ENCODE measurements around the gene KYAT1. TPM values are rescaled to one million over a fixed set of nuclear protein-coding genes. Genes with fewer than 3 reads are reported as not detected.

The KYAT1 gene
- total and polyA plus RNA-seq, 4 experiments from 2014 or later: 9.8 to 12.4 (median 11.3) TPM

DNA sequence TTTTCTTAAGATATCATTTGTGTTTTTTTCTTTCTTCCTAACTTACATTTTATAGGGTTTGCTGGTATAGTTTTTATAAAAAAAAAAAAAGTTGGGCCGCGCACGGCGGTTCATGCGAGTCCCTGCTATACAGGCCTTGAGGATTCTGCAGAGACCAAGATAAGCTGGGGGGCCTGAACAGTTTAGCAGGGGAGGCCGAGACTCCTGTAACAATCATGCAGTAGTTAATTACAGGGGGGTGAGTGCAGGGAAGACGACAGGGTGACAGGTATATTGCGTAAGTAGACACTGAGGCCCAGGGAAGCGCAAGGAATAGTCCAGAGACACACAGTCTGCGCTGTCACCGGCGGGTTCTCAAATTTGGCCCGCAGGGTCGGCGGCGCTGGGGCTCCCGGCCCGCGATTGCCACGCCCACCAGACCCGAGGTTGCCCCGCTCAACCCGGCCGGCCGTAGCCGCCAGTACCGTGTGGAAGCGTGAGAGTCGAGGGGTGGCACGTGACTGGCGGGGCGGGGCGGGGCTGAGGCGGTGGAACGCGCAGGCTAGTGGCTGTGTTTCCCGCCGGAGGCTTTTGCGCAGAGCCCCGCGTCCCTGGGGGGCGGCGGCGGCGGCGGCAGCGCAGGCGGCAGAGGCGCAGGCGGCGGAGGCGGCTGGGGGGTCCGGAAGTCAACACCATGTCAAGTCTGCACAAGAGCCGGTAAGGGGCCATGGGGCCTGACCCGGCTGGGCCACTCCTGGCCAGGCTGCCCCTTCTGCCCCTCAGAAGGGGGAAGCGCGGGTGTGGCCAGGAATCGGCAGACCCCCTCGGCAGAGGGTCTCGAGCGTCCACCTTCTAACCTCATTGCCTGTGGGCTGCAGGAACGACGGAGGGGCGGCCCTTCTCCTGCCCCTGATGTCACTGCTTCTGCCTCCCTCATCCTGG lies 94.8 kb downstream of the KYAT1 start, which contains the start of gene TBC1D13:
Gene TBC1D13 (plus strand): TSS at position 573 of the 921 bp plus-strand sequence. CDS start 101 bp downstream, at position 674.
- Mint-ChIP-seq H3K36me3 (peaks cover 0 to 30% of the 10 kb centered on the region in 2 donors), H3K4me1 (peaks cover 11 to 30% (median 16%) of the 10 kb centered on the region in 4 donors), H3K9me3 (peaks cover 0 to 4% (median 0%) of the 10 kb centered on the region in 8 donors), H3K4me3 (peak within 1 kb of the TSS; percentile 87 to 96 (median 90)), H3K27ac (peak within 1 kb of the TSS; percentile 90 to 96 (median 96)), H3K27me3 (no peaks in the 10 kb centered on the region)
- peaks cover 19% of the 10 kb centered on the region for H3K4me1 ChIP-seq (ENCODE audit: insufficient read depth, low read length)
- DNase-seq: peak; percentile 90 to 92 (median 90)
- intact Hi-C loops (cut with micrococcal nuclease): loop anchor here (1.0 to 5.0 kb wide), 8 partner anchors 16 to 160 kb away; partner anchors contain the start of genes DOLK, DYNC2I2, LRRC8A and NUP188
- ChIA-PET POLR2A (ENCODE audit: partially characterized antibody) (interaction anchor here (0.7 to 6.8 kb wide), 6 partner anchors 15 to 97 kb away, joined by 3 to 63 read pairs (median 4); partner anchors contain the start of genes SPOUT1, ZDHHC12 and ZER1), CTCF (ENCODE audit: partially characterized antibody) (no interaction called here)
- H3K9me3 ChIP-seq (ENCODE audit: control insufficient read depth in 1 of 2, low read length in 2 of 2): no peaks in the 10 kb centered on the region
- peaks cover 14% of the 10 kb centered on the region for H3K36me3 ChIP-seq (ENCODE audit: insufficient read depth, low read length)
- no peaks in the 10 kb centered on the region for H3K27me3 ChIP-seq (ENCODE audit: insufficient read depth, low read length)
- H3K27ac ChIP-seq (ENCODE audit: low read depth, low read length): peak within 1 kb of the TSS; percentile 72
- peak within 1 kb of the TSS; percentile 76 to 80 for H3K4me3 ChIP-seq (ENCODE audit: low read length in 2 of 2)

DNA sequence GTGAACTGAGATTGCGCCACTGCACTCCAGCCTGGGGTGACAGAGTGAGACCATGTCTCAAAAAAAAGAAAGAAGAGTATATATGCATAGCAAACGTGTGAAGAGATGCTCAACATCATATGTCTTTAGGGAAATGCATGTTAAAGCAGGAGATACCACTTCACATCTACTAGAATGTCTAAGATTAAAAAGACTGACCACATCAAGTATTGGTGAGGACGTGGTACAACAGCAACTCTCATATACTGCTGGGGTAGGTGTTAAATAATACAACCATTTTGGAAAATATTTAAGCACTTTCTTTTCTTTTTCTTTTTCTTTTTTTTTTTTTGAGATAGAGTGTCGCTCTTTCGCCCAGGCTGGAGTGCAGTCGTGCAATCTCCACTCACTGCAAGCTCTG lies 96.3 kb downstream of the KYAT1 start:
- Histone ChIP-seq H3K4me3 (ENCODE audit: low read length in 2 of 2) (no peak overlapping the region), H3K36me3 (ENCODE audit: insufficient read depth, low read length) (no peaks in the 10 kb centered on the region), H3K27me3 (ENCODE audit: insufficient read depth, low read length) (no peaks in the 10 kb centered on the region), H3K4me1 (ENCODE audit: insufficient read depth, low read length) (peaks cover 19% of the 10 kb centered on the region), H3K27ac (ENCODE audit: low read depth, low read length) (no peak overlapping the region), H3K9me3 (ENCODE audit: control insufficient read depth in 1 of 2, low read length in 2 of 2) (no peaks in the 10 kb centered on the region)
- Mint-ChIP-seq H3K36me3 (peaks cover 0 to 18% of the 10 kb centered on the region in 2 donors), H3K4me3 (peak overlapping the region in 6 of 8 donors; percentile 32 to 63 (median 42)), H3K4me1 (peaks cover 11 to 28% (median 16%) of the 10 kb centered on the region in 4 donors), H3K27me3 (no peaks in the 10 kb centered on the region), H3K9me3 (peaks cover 0 to 4% (median 0%) of the 10 kb centered on the region in 8 donors), H3K27ac (peak overlapping the region in 6 of 7 donors; percentile 14 to 82 (median 63))
- intact Hi-C loops (cut with micrococcal nuclease): loop anchor here (5.0 kb wide), 1 partner anchor 42 kb away; the partner anchor contains the start of gene SPOUT1
- CTCF ChIA-PET (ENCODE audit: partially characterized antibody): interaction anchor here (1.4 kb wide), 1 partner anchor 33 kb away, joined by 4 read pairs; the partner anchor contains the start of gene ENDOG
- no peak for DNase-seq
- POLR2A ChIA-PET (ENCODE audit: partially characterized antibody): interaction anchor here (0.6 to 6.8 kb wide), 6 partner anchors 10 to 1214 kb away, joined by 3 to 63 read pairs (median 4); partner anchors contain the start of genes ENDOG, ZDHHC12 and ZER1

Other genes with a start within 250 kb of the KYAT1 start
- gene DYNC2I2, start 225.1 kb downstream of the KYAT1 start, total RNA-seq: 1 to 10 TPM; 4.3 to 4.6 TPM
- 1 to 10 TPM; 1.7 to 2.4 TPM for gene DYNC2I2, start 225.1 kb downstream of the KYAT1 start, polyA plus RNA-seq
- gene SET, start 192.7 kb downstream of the KYAT1 start, total RNA-seq: 100 to 1,000 TPM; 261 to 264 TPM
- 100 to 1,000 TPM; 132 to 191 TPM for gene SET, start 192.7 kb downstream of the KYAT1 start, polyA plus RNA-seq
- 1 to 10 TPM; 1.7 to 2.6 TPM for gene PKN3, start 179.4 kb downstream of the KYAT1 start, total RNA-seq
- gene PKN3, start 179.4 kb downstream of the KYAT1 start, polyA plus RNA-seq: 1 to 10 TPM in 1 of 2 donors, under 1 TPM in 1; 0.48 to 1.3 TPM
- 10 to 100 TPM; 24.6 to 25.7 TPM for gene ZDHHC12, start 157.8 kb downstream of the KYAT1 start, total RNA-seq
- 10 to 100 TPM; 57.6 to 75.7 TPM for gene ZDHHC12, start 157.8 kb downstream of the KYAT1 start, polyA plus RNA-seq
- gene ZER1, start 110.0 kb downstream of the KYAT1 start, total RNA-seq: 10 to 100 TPM; 37.9 to 44.2 TPM
- 10 to 100 TPM; 35.6 to 41.1 TPM for gene ZER1, start 110.0 kb downstream of the KYAT1 start, polyA plus RNA-seq
- gene TBC1D13, start 94.7 kb downstream of the KYAT1 start, total RNA-seq: 10 to 100 TPM; 28.0 to 31.4 TPM
- gene TBC1D13, start 94.7 kb downstream of the KYAT1 start, polyA plus RNA-seq: 10 to 100 TPM; 26.0 to 29.2 TPM
- 10 to 100 TPM; 18.5 to 19.7 TPM for gene ENDOG, start 63.5 kb downstream of the KYAT1 start, total RNA-seq
- gene ENDOG, start 63.5 kb downstream of the KYAT1 start, polyA plus RNA-seq: 10 to 100 TPM; 21.2 to 25.9 TPM
- 10 to 100 TPM; 79.1 to 86.0 TPM for gene SPOUT1, start 52.2 kb downstream of the KYAT1 start, total RNA-seq
- gene SPOUT1, start 52.2 kb downstream of the KYAT1 start, polyA plus RNA-seq: 10 to 100 TPM; 74.4 to 91.1 TPM
- 10 to 100 TPM; 24.4 to 26.4 TPM for gene LRRC8A, start 183 bp upstream of the KYAT1 start, total RNA-seq
- gene LRRC8A, start 183 bp upstream of the KYAT1 start, polyA plus RNA-seq: 10 to 100 TPM; 18.7 to 40.6 TPM
- 1 to 10 TPM; 1.7 to 2.2 TPM for gene PHYHD1, start 39.0 kb upstream of the KYAT1 start, total RNA-seq
- gene PHYHD1, start 39.0 kb upstream of the KYAT1 start, polyA plus RNA-seq: not detected
- gene DOLK, start 65.7 kb upstream of the KYAT1 start, total RNA-seq: 10 to 100 TPM in 1 of 2 experiments, 1 to 10 TPM in 1; 9.9 to 12.9 TPM
- 10 to 100 TPM in 1 of 2 donors, 1 to 10 TPM in 1; 9.1 to 11.7 TPM for gene DOLK, start 65.7 kb upstream of the KYAT1 start, polyA plus RNA-seq
- gene NUP188, start 65.7 kb upstream of the KYAT1 start, total RNA-seq: 10 to 100 TPM; 70.1 to 70.8 TPM
- gene NUP188, start 65.7 kb upstream of the KYAT1 start, polyA plus RNA-seq: 10 to 100 TPM; 27.2 to 39.4 TPM
- gene SH3GLB2, start 146.4 kb upstream of the KYAT1 start, total RNA-seq: 100 to 1,000 TPM; 111 to 113 TPM
- 10 to 100 TPM; 23.8 to 43.5 TPM for gene SH3GLB2, start 146.4 kb upstream of the KYAT1 start, polyA plus RNA-seq
- gene MIGA2, start 154.7 kb upstream of the KYAT1 start, total RNA-seq: 10 to 100 TPM; 80.5 to 84.2 TPM
- gene MIGA2, start 154.7 kb upstream of the KYAT1 start, polyA plus RNA-seq: 10 to 100 TPM in 1 of 2 donors, 1 to 10 TPM in 1; 6.6 to 11.6 TPM
- gene DOLPP1, start 199.2 kb upstream of the KYAT1 start, total RNA-seq: 10 to 100 TPM; 11.4 to 13.0 TPM
- gene DOLPP1, start 199.2 kb upstream of the KYAT1 start, polyA plus RNA-seq: 10 to 100 TPM; 10.1 to 12.8 TPM
- gene CRAT, start 228.8 kb upstream of the KYAT1 start, total RNA-seq: 10 to 100 TPM; 11.2 to 12.4 TPM
- 10 to 100 TPM in 1 of 2 donors, 1 to 10 TPM in 1; 8.7 to 21.0 TPM for gene CRAT, start 228.8 kb upstream of the KYAT1 start, polyA plus RNA-seq
- gene PTPA, start 229.5 kb upstream of the KYAT1 start, total RNA-seq: 10 to 100 TPM; 49.0 to 51.3 TPM
- 10 to 100 TPM; 10.8 to 14.1 TPM for gene PTPA, start 229.5 kb upstream of the KYAT1 start, polyA plus RNA-seq